ENCODE measurements around the gene C8G.

C8G gene

DNA sequence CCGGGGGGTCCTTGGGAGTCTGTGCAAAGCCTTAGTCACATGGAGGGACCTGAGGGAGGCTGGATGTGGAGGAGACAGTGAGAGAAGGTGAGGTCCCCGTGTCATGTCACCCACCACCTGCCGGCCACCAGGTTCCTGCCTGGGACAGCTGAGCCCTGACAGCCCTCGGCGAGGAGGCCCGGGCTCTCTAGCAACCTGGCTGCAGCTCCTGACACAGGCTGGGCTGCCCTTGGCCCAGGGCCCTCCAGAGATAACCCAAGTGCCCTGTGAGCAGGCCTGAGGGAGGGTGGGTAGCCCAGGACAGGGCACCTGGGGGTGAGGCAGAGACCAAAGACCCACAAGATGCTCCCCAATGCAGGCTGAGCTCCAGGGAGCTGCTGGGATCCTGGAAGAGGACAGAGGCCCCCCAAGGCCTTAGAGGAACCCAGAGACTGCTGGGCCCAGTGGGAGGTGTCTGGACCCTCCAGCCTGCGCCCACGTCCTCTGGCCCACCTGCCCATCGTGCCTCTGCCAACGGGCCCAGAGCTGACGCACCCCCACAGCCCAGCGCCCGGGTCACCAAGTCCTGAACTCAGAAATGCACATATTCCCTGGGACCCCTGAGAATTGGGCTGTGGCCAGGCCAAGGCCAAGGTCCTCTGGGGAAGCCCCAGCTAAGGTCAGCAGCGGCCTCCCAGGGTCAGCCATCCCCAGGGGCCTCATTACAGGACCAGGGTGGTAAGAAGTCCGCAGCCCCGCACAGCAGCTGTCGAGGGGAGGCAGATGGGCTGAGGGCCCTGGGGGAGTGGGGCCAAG lies 23.5 kb downstream of the C8G start:
- DNase-seq (ENCODE audit: low read depth in 2 of 2), result no peak

DNA sequence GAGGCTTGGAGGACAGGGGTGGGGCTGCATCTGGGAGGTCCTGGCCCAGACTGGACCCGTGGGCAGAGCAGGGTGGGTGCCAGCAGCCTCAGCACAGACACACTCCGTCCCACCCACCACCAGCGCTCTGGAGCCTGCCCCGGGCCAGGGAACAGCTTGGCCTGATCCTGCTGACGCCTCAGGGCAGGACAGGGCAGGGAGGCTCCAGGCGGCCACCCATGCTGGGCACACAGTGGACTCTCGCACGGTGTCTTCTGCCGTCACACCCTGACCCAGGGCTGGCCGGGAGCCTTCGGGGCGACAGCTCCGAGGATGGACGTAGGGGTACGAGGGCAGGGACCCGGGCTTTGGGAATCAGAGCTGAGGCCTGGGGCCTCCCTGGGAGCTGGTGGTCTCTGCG lies 24.1 kb downstream of the C8G start:
- DNase-seq (ENCODE audit: low read depth in 2 of 2), result no peak

DNA sequence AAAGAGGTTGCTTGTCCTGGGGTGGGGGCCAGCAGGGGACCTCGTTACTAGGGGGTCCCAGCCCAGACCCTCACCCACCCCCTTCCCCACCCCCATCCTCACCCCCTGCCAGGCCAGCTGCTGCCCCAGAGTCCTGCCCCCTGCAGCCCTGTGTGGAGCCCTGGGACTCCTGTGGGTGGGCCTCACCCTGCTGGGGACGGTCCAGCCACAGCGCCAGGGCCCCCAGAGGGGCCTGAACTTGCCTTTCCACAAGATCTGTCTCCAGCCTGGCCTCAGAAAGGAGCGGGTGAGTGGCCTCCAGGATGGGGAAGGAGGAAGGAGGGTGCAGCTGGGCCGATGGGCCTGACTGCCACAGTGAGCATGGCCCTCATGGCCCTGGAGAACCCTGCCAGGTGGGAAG lies 24.7 kb downstream of the C8G start:
- DNase-seq (ENCODE audit: low read depth in 2 of 2), result no peak

DNA sequence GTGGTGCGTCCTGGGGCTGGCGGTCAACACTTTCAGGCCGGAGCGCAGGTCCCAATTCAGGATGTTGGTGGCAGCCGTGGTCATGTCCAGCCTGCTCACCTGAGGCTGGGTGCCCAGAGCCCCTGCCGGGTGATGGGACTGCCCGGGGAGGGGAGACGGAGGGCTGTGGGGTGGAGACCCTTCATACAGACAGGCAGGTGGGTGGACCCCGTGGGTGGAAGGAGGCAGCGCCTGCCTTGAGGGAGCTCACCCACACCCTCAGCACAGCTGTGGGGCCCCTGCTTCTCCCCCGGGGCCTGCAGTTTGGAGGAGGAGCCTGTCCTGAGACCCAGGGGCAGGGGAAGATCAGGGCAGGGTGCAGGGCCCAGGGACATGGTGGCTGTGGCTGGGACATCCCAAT lies 25.3 kb downstream of the C8G start:
- DNase-seq (ENCODE audit: low read depth in 2 of 2), result no peak

DNA sequence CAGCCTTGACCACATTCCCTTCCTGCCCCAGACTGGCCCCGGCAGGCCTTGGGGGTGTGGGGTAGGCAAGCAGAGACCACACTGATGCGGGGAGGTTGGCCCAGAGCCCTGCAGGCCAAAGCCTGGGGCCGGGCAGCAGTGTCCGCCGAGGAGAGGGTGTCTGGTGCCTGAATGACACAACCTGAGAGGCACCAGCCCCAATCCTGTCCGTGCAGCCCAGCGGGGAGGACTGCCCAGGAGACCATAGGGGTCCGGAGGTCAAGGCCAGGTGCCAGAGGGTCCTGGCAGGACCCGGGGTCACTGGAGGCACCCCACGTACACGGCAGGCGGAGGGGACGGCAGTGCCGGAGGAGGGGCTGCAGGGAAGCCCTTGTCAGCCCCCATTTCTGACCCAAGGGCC lies 26.7 kb downstream of the C8G start:
- DNase-seq (ENCODE audit: low read depth in 2 of 2), result no peak

DNA sequence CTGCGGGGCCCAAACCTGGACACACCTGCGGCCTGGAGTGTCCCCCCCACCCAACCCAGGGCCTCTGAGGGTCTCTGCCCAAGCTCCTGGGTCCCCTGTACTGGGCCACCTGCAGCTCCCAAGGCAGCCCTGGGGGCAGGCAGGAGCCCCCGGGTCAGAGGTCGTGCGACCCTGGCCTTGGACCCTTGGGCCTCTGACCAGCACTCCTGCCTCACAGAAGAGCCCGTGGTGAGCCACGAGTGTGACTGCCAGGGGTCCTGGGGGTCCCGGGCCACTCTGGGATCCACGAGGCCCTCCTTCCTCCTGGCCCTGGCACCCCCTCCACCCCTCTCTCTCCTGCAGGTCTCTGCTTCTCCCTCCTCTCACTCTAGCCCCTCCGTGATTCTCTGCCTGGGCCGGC lies 27.3 kb downstream of the C8G start:
- no peak for DNase-seq (ENCODE audit: low read depth in 2 of 2)

DNA sequence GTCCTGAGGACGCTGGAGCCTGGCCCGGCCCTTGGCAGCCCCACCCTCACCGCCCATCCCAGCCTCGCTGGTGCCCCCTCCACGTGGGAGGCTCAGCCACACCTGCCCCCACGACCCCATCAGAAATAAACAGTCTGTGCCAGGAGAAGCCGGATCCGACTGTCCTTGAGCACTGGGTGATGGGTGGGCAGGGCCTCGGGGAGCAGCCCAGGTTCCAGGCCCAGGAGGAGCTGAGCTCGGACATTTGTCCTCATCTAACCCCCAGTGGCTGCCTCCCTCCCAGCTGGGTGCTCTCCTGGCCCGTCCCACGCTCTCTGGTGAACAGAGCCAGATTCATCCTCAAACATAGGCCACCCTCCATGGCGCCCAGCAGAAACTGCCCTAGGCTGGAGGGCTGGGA lies 27.7 kb downstream of the C8G start:
- no peak for DNase-seq (ENCODE audit: low read depth in 2 of 2)

DNA sequence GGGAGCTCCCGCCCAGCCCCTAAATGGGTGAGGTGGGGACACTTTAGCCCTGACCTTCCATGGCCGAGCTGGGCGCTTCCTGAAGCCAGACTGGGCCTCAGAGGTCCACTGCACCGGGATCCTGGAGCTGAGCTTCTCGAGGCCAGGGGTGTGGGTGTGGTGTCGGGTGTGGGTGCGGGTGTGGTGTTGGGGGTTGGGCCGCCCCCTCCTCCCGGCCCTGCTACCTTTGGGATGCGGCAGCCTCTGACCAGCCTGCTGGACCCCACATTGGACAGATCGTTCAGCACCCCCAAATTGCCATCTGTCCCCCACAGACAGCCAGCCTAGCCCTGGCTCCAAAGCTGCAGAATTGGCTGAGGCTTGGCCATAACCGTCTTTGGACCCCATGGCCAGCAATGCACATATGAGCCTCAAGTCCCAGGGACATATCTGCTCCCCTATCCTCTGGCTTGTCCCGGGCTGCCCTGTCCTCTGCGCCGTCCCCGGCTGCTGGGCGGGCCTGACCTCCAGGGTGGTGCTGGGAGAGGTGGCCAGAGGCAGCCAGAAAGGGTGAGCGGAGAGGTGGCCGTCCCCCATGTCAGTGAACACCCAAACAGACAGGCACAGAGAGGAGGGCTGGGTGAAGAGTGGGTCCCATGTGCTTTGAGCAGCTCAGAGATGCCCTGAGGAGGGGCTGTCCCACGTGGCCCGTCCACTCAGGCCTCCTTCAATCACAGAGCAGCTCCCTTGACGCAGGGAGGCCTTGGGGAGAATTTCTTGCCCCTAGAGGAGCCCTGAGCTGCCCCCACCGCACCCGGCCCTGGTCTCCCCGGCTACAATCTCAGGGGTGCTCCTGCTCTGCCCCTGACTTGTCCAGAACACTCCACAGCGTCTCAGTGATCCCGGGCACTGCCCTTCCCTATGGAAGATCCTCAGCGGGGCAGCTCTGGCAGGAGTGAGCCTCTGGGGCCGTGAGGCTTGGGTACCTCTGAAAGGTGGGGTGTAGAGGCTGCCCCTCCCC lies 28.9 kb downstream of the C8G start:
- no peak for DNase-seq (ENCODE audit: low read depth in 2 of 2)

DNA sequence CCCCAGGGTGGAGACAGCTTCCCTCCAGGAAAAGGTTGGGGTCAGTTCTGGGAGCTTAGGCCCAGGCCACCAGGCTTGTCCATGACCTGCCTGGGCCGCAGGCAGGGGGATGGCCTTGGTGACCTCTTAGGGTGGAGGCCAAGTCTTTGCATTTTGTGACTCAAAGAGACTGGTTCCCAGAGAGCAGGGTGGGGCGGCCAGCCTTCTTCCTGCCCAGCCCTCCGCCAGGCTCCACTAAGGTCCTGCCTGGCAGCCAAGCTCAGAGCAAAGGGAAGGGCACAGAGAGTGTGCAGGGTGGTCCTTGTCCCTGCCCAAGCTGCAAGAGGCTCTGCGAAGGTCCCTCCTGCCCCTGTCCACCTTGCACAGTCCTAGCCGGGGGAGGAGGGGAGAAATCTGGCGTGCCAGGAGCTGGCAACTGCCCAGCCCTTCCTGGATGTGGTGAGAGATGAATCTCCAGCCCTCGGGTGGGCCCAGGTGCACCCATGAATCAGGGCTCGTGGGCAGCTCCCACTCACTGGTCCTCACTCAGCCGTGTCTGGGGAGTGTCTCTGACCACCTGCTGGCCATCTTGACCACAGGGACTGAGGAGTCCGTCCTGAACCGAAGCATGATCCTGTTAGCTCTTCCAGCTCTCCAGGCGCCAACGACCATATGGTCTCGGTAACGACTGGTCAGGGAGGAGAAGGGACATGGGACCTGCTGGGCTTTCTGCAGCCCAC lies 29.9 kb downstream of the C8G start:
- DNase-seq (ENCODE audit: low read depth in 2 of 2), result no peak

DNA sequence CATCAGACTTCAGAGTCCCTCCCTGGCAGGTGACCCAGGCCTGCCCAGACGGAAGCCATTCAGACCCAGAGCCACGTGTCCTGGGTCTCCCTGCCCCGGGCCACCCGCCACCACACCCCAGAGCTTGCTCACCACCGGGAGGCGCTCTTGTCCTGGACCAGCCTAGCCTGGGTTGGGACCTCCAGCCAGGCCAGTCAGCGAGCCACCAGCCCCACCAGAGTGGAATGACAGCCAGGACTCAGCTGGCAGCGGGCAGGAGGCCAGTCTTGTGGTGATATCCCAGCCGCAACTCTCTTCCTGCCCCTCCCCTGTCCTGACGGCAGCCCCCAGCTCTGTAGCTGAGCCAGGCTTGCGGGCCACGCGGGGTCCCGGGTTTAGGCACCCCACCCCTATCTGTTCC lies 30.6 kb downstream of the C8G start:
- DNase-seq (ENCODE audit: low read depth in 2 of 2), result no peak

DNA sequence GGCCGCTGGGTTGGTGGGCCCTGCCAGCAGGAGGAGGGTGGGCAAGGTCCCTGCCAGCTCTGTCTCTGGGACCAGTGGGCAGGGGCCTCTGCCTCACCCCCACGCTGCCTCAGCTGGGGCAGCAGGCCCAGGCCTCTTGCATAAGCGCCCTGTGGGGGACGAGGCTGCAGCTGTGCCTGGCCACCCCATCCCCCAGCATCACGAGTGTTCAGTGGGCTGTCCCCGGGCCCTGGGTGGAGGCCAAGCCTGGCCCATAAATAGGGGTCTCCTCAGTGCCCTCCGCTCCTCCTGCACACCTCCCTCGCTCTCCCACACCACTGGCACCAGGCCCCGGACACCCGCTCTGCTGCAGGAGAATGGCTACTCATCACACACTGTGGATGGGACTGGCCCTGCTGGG lies 32.2 kb downstream of the C8G start, which contains the start of gene PTGDS:
PTGDS (plus strand) TSS at position 282 of the 400 bp plus-strand sequence; CDS start at position 357, 75 bp downstream.
- no peak for DNase-seq (ENCODE audit: low read depth in 2 of 2)

DNA sequence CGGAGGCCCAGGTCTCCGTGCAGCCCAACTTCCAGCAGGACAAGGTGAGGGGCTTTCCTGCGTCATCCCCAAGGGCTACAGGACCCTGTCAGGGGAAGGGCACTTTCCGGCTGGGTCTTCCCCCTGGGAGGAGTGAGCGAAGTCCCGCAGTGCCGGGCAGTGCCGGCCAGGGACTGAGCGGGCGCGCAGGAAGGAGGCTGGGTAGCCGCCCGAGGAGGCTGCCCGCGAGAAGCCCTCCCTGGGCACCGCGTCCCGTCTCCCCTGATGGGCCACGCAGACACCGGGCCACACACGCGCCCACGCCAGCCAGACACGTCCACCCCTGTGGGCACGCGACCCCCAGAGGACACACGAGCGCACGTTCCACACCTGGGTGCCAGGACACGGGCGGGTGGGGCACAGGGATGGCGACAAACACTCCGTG lies 32.6 kb downstream of the C8G start:
- DNase-seq (ENCODE audit: low read depth in 2 of 2), result no peak

DNA sequence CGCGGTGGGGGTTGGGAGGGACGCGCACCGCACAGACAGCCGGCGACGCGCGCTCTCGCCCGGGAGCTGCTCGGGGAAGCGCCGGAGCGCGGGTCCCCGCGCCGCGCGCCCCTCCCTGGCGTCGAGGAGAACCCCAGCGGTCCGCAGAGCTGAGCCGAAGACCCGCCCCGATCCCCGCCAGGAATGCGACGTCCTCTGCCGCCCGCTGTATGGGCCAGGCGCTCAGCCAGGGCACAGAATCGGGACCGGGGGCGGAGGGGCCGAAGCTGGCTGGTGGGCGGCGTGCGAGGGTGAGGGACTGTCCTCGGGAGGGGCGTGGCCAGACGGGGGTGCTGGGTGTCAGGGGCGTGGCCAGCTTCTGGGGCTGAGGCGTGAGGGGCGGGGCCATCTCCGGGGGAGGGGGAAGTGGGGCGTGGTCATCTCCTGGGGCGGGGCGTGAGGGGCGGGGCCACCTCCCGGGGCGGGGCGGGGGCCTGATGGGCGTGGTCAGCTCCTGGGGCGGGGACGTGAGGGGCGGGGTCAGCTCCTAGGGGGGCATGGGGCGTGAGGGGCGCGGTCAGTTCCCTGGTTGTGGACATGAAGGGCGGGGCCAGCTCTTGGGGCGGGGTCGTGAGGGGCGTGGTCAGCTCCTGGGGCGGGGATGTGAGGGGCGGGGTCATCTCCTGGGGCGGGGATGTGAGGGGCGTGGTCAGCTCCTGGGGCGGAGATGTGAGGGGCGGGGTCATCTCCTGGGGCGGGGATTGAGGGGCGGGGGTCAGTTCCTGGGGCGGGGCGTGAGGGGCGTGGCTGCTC lies 33.2 kb downstream of the C8G start:
- peak; percentile 50 for DNase-seq (ENCODE audit: low read depth in 2 of 2)

DNA sequence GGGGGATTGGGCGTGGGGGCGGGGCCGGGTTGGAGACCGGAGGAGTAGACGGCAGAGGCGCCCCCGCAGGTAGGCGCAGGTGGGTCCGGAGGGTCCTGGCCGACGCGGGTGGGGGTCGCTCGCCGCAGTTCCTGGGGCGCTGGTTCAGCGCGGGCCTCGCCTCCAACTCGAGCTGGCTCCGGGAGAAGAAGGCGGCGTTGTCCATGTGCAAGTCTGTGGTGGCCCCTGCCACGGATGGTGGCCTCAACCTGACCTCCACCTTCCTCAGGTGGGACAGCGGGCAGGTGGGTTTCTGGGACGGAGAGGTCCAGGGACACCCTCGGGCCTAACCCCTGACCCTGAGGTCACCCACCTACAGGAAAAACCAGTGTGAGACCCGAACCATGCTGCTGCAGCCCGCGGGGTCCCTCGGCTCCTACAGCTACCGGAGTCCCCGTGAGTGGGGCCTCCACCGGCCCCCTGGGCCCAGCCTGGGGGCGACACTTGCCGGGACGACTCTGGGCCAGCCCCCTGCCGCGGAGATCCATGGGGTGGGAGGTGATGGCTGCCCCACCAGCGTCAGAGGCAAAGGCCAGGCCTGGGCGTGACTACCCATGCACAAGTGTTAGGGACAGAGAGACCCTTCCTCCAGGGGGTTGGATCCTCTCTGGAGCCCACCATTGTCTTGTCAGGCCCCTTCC lies 34.0 kb downstream of the C8G start:
- no peak for DNase-seq (ENCODE audit: low read depth in 2 of 2)

DNA sequence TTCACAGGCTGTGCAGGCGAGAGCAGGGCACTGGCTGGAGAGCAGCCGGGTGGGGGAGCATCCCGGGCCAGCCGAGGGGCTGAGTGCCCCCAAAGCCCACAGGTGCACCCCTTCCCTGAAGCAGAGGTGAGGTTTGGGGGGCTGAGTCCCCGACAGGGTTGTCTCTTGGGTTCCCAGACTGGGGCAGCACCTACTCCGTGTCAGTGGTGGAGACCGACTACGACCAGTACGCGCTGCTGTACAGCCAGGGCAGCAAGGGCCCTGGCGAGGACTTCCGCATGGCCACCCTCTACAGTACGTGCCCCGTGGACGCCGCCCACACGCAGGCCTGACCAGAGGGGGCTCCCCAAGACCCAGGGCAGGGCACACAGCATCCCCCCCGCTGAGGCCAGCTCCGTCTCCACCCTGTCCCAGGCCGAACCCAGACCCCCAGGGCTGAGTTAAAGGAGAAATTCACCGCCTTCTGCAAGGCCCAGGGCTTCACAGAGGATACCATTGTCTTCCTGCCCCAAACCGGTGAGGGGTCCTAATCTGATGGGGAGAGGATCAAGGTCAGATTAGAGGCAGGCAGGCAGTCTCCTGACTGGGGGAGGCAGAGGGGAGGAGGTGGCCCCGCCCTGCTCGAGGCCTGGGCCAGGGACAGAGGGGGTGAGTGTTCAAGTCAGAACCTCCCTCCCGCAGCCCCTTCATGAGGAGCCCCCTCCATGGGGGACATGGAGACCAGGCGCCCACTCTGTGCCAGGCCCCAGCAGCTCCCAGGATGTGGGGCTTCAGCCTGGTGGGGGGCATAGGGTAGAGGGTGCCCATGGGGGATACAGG lies 34.9 kb downstream of the C8G start:
- no peak for DNase-seq (ENCODE audit: low read depth in 2 of 2)

DNA sequence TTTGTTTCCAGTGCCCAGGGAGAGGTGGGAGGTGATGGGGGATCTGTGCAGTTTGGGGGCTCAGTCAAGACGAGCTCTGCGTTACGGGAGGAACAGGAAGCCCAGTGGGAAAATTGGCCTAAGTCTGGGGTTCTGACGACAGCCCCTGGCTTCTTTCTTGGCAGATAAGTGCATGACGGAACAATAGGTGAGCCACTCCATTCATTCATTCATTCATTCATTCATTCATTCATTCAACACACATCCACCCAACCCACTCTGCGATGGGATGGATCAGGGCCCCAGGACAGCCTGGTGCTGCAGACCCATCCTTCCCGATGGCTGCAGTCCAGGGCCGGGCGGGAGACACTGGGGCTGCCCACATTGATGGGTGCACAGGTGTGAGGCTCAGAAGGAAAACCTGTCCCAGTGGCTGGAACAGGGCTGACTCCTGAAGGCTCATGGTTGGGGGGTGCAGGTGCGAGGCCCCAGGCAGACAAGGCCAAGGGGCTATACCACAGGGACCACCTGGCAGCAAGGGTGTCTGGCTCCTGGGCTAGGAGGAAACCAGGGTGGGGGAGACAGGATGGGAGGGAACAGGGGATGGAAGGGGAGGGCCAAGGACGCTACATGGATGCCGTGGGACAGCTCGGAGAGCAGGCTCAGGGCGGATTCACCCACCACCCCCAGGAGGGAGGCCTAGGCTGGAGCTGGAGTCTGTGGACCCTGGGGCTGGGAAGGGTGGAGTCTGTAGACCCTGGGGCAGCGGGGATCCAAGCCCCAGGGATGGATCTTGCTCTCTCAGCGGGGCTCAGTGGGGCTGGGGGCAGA lies 35.8 kb downstream of the C8G start:
- no peak for DNase-seq (ENCODE audit: low read depth in 2 of 2)

DNA sequence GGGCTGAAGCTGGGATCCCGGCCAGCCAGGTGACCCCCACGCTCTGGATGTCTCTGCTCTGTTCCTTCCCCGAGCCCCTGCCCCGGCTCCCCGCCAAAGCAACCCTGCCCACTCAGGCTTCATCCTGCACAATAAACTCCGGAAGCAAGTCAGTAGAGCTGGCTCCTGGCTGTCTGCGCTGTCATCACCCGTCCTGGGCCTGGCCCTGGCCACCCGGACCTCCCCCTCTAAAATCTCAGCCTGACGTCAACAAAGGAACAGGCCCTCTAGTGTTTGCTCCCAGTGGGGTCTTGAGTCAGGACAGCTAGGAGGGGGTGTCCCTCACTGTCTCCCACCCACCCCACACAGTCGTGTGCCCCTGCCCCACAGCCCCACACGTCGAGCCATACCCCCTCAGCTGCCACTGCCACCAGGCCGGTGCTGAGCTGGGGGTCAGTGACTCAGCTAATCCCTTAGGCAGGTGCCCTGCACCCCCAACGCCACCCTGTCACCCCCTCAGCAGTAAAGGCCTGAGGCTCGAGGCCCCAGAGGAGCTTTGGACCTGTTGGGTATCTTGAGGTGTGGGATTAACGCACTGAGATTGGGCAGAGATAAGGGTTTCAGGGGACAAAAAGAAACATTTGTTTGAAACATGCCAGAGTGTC lies 36.7 kb downstream of the C8G start:
- no peak for DNase-seq (ENCODE audit: low read depth in 2 of 2)
